Muscle of leg (tissue), 11 donors: ENCODE results near the gene ANKRD36C. TPM values are rescaled to one million over a fixed set of nuclear protein-coding genes. Genes with fewer than 3 reads are reported as not detected.
A peak's percentile ranks its signal among the peaks of the same experiment; 100 is the strongest.
"Not testable (repeated sequence)": the region's sequence is repeated elsewhere in the genome, so short reads cannot be mapped to it uniquely, and the experiment has no call there.

Source experiments
- DNase-seq: peaks from one replicate; pipeline ENCODE4 v3.0.0; 2013
- H3K27ac ChIP-seq: one replicate; pipeline ENCODE4 v1.5.1; 2013; ENCODE audit warnings: mild to moderate bottlenecking, low read length, control low read depth
- H3K27me3 ChIP-seq: one replicate; pipeline ENCODE4 v1.6.1; 2013; ENCODE audit warnings: low read length; ENCODE audit not compliant: control insufficient read depth, insufficient read depth
- H3K36me3 ChIP-seq: one replicate; pipeline ENCODE4 v1.6.1; 2013; ENCODE audit warnings: low read length; ENCODE audit not compliant: control insufficient read depth, insufficient read depth
- H3K4me1 ChIP-seq: one replicate; pipeline ENCODE4 v1.6.1; 2013; ENCODE audit warnings: low read length; ENCODE audit not compliant: control insufficient read depth, insufficient read depth
- H3K4me3 ChIP-seq: one replicate; pipeline ENCODE4 v1.5.1; 2013; ENCODE audit warnings: low read length, control low read depth
- H3K9me3 ChIP-seq: replicated peaks from 2 replicates; pipeline ENCODE4 v1.6.1; 2013; ENCODE audit warnings: low read depth, low read length; ENCODE audit not compliant: control insufficient read depth
- WGBS: methylation state at CpG from one replicate; pipeline ENCODE4 v1.1.5; 2013; ENCODE audit warnings: missing lambda C conversion rate; ENCODE audit not compliant: insufficient coverage; 5-methylcytosine and 5-hydroxymethylcytosine counted together
- polyA plus RNA-seq, 8 donors: library from polyadenylated mRNA; unstranded; fragments of 120-200 nt; gene quantifications; one replicate each; pipeline versions ENCODE4 v1.2.1 to v1.2.3, GENCODE V29; 2013; ENCODE audit warnings: inconsistent platforms in 1 of 8, low replicate concordance in 1 of 8; ENCODE audit not compliant: insufficient read length in 8 of 8, insufficient read depth in 1 of 8
- total RNA-seq: library from RNA; stranded (reverse); fragments of 120-200 nt; gene quantifications from one replicate; pipeline ENCODE4 v1.2.4, GENCODE V29; 2013

The ANKRD36C gene
- total and polyA plus RNA-seq, 9 donors: 5.3 to 92.9 (median 14.5) TPM

DNA sequence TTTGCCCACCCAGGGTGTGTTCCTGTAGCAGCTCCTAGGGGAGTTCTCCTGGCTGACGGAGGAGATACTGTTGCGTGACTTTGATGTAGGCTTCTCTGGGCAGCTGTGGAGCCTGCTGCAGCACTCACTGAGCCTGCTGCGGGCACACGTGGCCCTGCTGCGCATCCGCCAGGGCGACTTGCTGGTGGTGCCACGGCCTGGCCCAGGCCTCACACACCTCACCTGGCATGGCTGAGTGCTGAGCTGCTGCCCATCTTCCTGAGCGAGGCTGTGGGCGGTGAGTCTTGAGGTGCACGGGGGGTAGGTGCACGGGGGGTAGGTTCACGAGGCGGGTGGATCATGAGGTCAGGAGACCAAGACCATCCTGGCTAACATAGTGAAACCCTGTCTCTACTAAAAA, 191.7 kb downstream of the ANKRD36C start:
- no peak for DNase-seq
- H3K4me3 ChIP-seq: no peak overlapping the region
- no peaks in the 10 kb centered on the region for H3K36me3 ChIP-seq
- 87% methylated on average over 11 of the region's 14 CpGs for WGBS
- no peak overlapping the region for H3K27ac ChIP-seq
- no peaks in the 10 kb centered on the region for H3K27me3 ChIP-seq
- peaks cover 6% of the 10 kb centered on the region for H3K9me3 ChIP-seq
- no peaks in the 10 kb centered on the region for H3K4me1 ChIP-seq

DNA sequence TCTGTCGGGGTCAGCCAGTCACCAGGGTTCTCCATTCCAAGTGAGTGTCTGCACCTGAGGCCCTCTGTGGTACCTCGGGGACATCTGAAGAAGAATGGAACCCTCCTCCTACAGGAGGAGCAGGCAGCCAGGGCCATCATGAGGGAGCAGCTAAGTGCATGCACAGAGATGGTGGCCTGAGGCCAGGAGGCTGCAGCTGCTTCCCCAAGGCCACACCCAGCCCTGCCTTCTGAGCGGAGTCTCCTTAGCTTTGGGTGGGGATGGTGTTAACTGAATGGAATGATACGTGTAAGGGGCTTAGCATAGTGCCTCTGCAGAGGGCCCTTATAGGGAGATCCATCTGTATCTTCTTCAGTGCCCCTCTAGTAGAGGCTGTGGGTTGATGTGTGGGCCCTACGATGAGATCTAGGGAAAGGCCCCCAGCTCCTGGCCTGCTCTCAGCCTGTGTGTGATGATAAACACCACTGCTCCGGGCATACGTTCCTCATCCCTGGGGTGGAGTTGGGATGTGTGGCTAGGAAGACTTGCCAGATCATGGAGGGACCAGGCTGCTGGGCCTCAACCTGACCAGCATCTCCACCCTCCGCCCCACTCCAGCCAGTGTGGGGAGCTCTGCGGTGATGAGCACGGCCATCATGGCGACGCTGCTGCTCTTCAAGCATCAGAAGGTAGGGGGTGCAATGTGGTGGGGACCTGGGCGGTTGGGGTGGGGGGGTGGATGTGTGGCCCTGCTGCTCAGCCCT, 192.3 kb downstream of the ANKRD36C start:
- H3K9me3 ChIP-seq, H3K4me3 ChIP-seq, H3K36me3 ChIP-seq, H3K27me3 ChIP-seq, H3K27ac ChIP-seq, H3K4me1 ChIP-seq: not testable (repeated sequence)
- WGBS: 74% methylated on average over 8 of the region's 13 CpGs
- peak; percentile 41 for DNase-seq

DNA sequence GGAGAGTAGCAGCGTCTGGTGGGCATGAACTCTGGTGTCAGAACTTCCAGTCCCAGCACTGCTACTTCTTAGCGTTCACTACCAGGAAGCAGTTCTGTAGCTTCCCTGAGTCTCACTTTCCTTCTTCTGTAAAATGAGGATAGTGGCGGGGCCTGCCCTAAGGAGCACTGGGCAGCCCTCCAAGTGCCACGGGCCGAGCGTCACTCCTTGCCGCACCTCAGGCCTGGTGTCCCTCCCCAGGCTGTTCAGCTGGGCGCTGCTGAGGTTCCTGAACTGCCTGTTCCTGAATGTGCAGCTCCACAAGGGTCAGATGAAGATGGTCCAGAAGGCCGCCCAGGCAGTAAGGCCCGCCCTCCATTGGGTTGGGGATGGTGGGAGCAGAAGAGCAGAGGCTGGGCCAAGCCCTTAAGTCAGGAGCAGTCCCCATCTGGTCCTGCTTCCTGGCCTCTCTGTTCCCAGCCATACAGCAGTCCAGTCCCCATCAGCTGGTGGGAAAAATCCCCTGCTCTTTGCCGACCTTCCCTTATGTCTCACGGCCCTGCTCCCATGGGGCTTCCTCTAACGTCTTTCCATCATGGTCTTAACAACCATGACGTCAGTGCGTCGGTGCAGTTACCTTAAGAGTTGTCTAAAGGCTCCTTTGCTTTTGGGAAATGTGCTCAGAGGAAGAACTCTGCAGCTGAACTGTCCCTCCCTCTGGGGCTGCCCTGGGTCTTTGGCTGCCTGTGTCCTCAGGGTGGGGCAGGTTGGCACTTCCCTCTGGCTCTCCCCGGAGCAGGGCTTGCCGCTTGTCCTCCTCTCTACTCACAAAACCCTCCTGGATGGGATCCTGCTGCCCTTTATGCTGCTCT, 195.2 kb downstream of the ANKRD36C start:
- not testable (repeated sequence) for H3K9me3 ChIP-seq, H3K27me3 ChIP-seq, H3K27ac ChIP-seq, H3K4me3 ChIP-seq, H3K36me3 ChIP-seq, H3K4me1 ChIP-seq, DNase-seq
- WGBS: no CpG with 5 or more reads among the region's 18 CpGs

- not testable (repeated sequence) for H3K36me3 ChIP-seq, H3K27me3 ChIP-seq
These were observed 197.7 kb downstream of the ANKRD36C start for GRCh38 chr2:95793970-95794369.

DNA sequence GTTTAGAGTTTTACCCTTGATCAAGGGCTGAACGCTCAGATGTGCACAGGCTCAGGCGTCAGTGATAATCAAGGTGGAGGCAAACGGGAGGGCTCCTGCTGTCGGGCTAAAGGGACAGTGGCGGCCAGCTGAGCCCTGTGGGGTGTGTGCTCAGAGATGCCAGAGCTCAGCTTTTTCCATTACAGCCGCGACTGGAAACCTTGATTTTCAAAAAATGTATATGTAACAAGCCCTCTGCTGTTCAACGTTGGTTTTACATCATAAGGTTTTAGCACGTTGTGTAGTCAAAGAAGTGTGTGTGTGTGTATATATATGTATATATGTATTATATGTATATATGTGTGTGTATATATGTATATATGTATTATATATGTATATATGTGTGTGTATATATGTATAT, 201.4 kb downstream of the ANKRD36C start:
- DNase-seq, H3K9me3 ChIP-seq, H3K27ac ChIP-seq, H3K27me3 ChIP-seq, H3K4me1 ChIP-seq, H3K36me3 ChIP-seq, H3K4me3 ChIP-seq: not testable (repeated sequence)
- no CpG with 5 or more reads among the region's 9 CpGs for WGBS

More at GRCh38 chr2:95793970-95794369, 197.7 kb downstream of the ANKRD36C start:
- DNase-seq, H3K27ac ChIP-seq, H3K4me3 ChIP-seq, H3K9me3 ChIP-seq, H3K4me1 ChIP-seq: not testable (repeated sequence)
- WGBS: no CpG with 5 or more reads among the region's 5 CpGs

DNA sequence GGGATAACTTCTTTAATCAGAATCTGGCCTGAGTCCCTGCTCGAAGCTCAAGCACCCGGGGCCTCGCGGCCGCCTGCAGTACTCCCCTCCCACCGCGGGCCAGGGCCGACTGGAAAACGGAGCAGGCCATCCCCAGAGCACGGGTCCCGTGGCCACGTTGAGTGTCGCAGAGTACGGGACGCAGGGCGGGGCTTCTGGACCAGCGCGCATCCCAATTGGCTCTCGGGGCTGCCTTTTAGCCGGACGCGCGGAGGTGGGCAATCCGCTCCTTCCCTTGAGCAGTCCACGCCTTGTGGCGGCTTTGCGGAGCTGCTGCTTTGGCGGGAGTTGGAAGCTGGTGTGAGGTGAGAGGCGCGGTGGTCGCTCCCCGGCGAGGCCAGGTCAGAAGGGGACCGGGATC, 202.2 kb downstream of the ANKRD36C start:
- WGBS: no CpG with 5 or more reads among the region's 34 CpGs
- not testable (repeated sequence) for H3K27ac ChIP-seq, DNase-seq

DNA sequence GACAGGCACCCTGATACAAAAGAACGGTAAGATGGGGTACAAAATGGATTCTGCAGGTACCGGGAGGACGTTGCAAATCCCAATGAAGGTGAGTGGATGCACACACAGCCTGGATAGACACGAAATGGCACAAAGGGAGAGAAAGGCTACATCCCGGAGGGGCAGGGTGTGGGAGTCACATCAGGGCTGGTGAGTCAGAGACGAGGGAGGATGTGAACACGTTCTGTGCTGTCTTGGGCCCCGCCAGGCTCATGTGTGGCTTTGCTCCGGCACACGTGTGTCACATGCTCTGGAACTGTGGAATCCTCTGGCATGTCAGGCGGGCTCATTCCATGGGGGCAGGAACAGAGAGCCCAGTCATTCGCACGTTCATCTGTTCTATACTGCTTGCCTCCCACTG, 203.0 kb downstream of the ANKRD36C start:
- WGBS: no CpG with 5 or more reads among the region's 13 CpGs
- DNase-seq, H3K36me3 ChIP-seq, H3K27me3 ChIP-seq, H3K27ac ChIP-seq, H3K4me1 ChIP-seq, H3K9me3 ChIP-seq, H3K4me3 ChIP-seq: not testable (repeated sequence)

More for the DNA sequence above, 202.2 kb downstream of the ANKRD36C start:
- H3K36me3 ChIP-seq, H3K4me1 ChIP-seq, H3K4me3 ChIP-seq, H3K9me3 ChIP-seq, H3K27me3 ChIP-seq: not testable (repeated sequence)

Other genes starting within 250 kb of the ANKRD36C start
- gene GPAT2, start 43.1 kb upstream of the ANKRD36C start, total RNA-seq: 2.4 TPM
- gene GPAT2, start 43.1 kb upstream of the ANKRD36C start, polyA plus RNA-seq: 10 to 100 TPM in 1 of 8 donors, 1 to 10 TPM in 7; 2.1 to 13.8 (median 8.0) TPM
- 2.3 TPM for gene ADRA2B, start 124.7 kb upstream of the ANKRD36C start, total RNA-seq
- gene ADRA2B, start 124.7 kb upstream of the ANKRD36C start, polyA plus RNA-seq: 1 to 10 TPM; 2.2 to 3.6 (median 2.9) TPM
- 0.09 TPM for gene ASTL, start 146.7 kb upstream of the ANKRD36C start, total RNA-seq
- gene ASTL, start 146.7 kb upstream of the ANKRD36C start, polyA plus RNA-seq: under 1 TPM in 3 of 8 donors, not detected in 5; 0.13 to 0.24 (median 0.24) TPM
- gene DUSP2, start 153.6 kb upstream of the ANKRD36C start, total RNA-seq: 5.7 TPM
- 10 to 100 TPM in 2 of 8 donors, 1 to 10 TPM in 6; 2.2 to 10.2 (median 5.4) TPM for gene DUSP2, start 153.6 kb upstream of the ANKRD36C start, polyA plus RNA-seq
- gene STARD7, start 217.0 kb upstream of the ANKRD36C start, total RNA-seq: 120 TPM
- gene STARD7, start 217.0 kb upstream of the ANKRD36C start, polyA plus RNA-seq: 100 to 1,000 TPM in 4 of 8 donors, 10 to 100 TPM in 4; 93.2 to 130 (median 102) TPM